Measurements from ENCODE around the gene PIEZO2.
"Not testable (repeated sequence)": the region's sequence is repeated elsewhere in the genome, so short reads cannot be mapped to it uniquely, and the experiment has no call there.

The PIEZO2 gene

GRCh38 chr18:10951631-10952544 is 197.5 kb downstream of the PIEZO2 start:
- DNase-seq: no peak

GRCh38 chr18:10950876-10951630 is 198.3 kb downstream of the PIEZO2 start:
- DNase-seq: no peak

GRCh38 chr18:10950080-10950875 is 199.1 kb downstream of the PIEZO2 start:
- DNase-seq: no peak

- DNase-seq: no peak
Measured at GRCh38 chr18:10949655-10950054, 199.7 kb downstream of the PIEZO2 start.

- DNase-seq: no peak
Measured at GRCh38 chr18:10948421-10948820, 200.9 kb downstream of the PIEZO2 start.

- DNase-seq: no peak
Measured at GRCh38 chr18:10946058-10946457, 203.3 kb downstream of the PIEZO2 start.

- no peak for DNase-seq
Measured at GRCh38 chr18:10942998-10943397, 206.4 kb downstream of the PIEZO2 start.

GRCh38 chr18:10939822-10940221 is 209.5 kb downstream of the PIEZO2 start:
- no peak for DNase-seq

GRCh38 chr18:10937743-10938640 is 211.4 kb downstream of the PIEZO2 start:
- DNase-seq: no peak

- DNase-seq: no peak
Measured at GRCh38 chr18:10936176-10937053, 213.0 kb downstream of the PIEZO2 start.

GRCh38 chr18:10935588-10935987 is 213.8 kb downstream of the PIEZO2 start:
- no peak for DNase-seq

- DNase-seq: not testable (repeated sequence)
Measured at GRCh38 chr18:10933648-10934047, 215.7 kb downstream of the PIEZO2 start.

GRCh38 chr18:10930076-10930475 is 219.3 kb downstream of the PIEZO2 start:
- DNase-seq: no peak

- no peak for DNase-seq
Measured at GRCh38 chr18:10928772-10929373, 220.5 kb downstream of the PIEZO2 start.

- DNase-seq: no peak
Measured at GRCh38 chr18:10928011-10928771, 221.2 kb downstream of the PIEZO2 start.

GRCh38 chr18:10927286-10927992 is 221.9 kb downstream of the PIEZO2 start:
- no peak for DNase-seq

GRCh38 chr18:10926621-10927161 is 222.7 kb downstream of the PIEZO2 start:
- peak; percentile 22 for DNase-seq

GRCh38 chr18:10924290-10924689 is 225.1 kb downstream of the PIEZO2 start:
- no peak for DNase-seq

GRCh38 chr18:10923551-10924070 is 225.8 kb downstream of the PIEZO2 start:
- no peak for DNase-seq

All from GDM1 (cell line).